GM21515 (cell line): ENCODE results near the gene CCT4.
"Not testable (repeated sequence)": the region's sequence is repeated elsewhere in the genome, so short reads cannot be mapped to it uniquely, and the experiment has no call there.

Experiments
- ATAC-seq: cut with Tn5 transposase; IDR thresholded peaks from one replicate; pipeline ENCODE4 v1.9.1; 2021; ENCODE audit not compliant: unreplicated experiment

CCT4 gene

GRCh38 chr2:61888267-61889055, at the start of gene CCT4:
Gene CCT4 (minus strand): TSS chr2:61888656. CDS start chr2:61888507, 149 bp downstream.
- peak; percentile 77 for ATAC-seq

- no peak for ATAC-seq
These were observed 49.4 kb upstream of the CCT4 start for GRCh38 chr2:61937886-61938285.

GRCh38 chr2:61937098-61937497, 48.6 kb upstream of the CCT4 start:
- ATAC-seq = no peak

GRCh38 chr2:61928826-61929461, 40.5 kb upstream of the CCT4 start:
- no peak for ATAC-seq

GRCh38 chr2:61926531-61927477, 38.3 kb upstream of the CCT4 start:
- no peak for ATAC-seq

GRCh38 chr2:61924895-61925663, 36.6 kb upstream of the CCT4 start:
- no peak for ATAC-seq

GRCh38 chr2:61922714-61923113, 34.3 kb upstream of the CCT4 start:
- no peak for ATAC-seq

GRCh38 chr2:61920548-61920947, 32.1 kb upstream of the CCT4 start:
- no peak for ATAC-seq

GRCh38 chr2:61914794-61915193, 26.3 kb upstream of the CCT4 start:
- ATAC-seq = not testable (repeated sequence)

GRCh38 chr2:61911510-61911909, 23.1 kb upstream of the CCT4 start:
- ATAC-seq = no peak

- ATAC-seq = no peak
These were observed 22.1 kb upstream of the CCT4 start for GRCh38 chr2:61910603-61911002.

- no peak for ATAC-seq
These were observed 20.7 kb upstream of the CCT4 start for GRCh38 chr2:61909116-61909515.

- ATAC-seq = peak; percentile 9
These were observed 17.7 kb upstream of the CCT4 start for GRCh38 chr2:61906186-61906470.

GRCh38 chr2:61905372-61906185, 17.1 kb upstream of the CCT4 start, which contains the start of gene COMMD1:
Gene COMMD1 (plus strand): TSS chr2:61905674. CDS start chr2:61905679, 5 bp downstream.
- peak; percentile 98 for ATAC-seq

GRCh38 chr2:61900281-61900680, 11.8 kb upstream of the CCT4 start:
- no peak for ATAC-seq

GRCh38 chr2:61898810-61899209, 10.4 kb upstream of the CCT4 start:
- no peak for ATAC-seq

- ATAC-seq = peak; percentile 4
These were observed 664 bp downstream of the CCT4 start for GRCh38 chr2:61887717-61888266.

GRCh38 chr2:61885896-61886603, 2.4 kb downstream of the CCT4 start:
- no peak for ATAC-seq

- no peak for ATAC-seq
These were observed 5.6 kb downstream of the CCT4 start for GRCh38 chr2:61882850-61883249.
